K562 (cell line): Measurements from ENCODE around the gene MYO5C.

Source experiments
- GTF2F1 ChIP-seq: IDR thresholded peaks from 2 replicates; pipeline ENCODE4 v1.6.1; 2011; ENCODE audit warnings: low read depth, low read length, improper control_type of control experiment
- TCF7 ChIP-seq: sonication (generic); IDR thresholded peaks from 2 replicates; pipeline ENCODE4 v1.6.1; 2016; ENCODE audit warnings: antibody characterized with exemption, borderline replicate concordance

GRCh38 chr15:52252781-52253180 is 42.8 kb downstream of the MYO5C start:
- TF ChIP-seq TCF7, result no peak
- TF ChIP-seq GTF2F1, result no peak
